ENCODE measurements around the gene DUT.

GRCh38 chr15:48367483-48367882, 36.3 kb downstream of the DUT start:
- TF ChIP-seq, protein P1, sequence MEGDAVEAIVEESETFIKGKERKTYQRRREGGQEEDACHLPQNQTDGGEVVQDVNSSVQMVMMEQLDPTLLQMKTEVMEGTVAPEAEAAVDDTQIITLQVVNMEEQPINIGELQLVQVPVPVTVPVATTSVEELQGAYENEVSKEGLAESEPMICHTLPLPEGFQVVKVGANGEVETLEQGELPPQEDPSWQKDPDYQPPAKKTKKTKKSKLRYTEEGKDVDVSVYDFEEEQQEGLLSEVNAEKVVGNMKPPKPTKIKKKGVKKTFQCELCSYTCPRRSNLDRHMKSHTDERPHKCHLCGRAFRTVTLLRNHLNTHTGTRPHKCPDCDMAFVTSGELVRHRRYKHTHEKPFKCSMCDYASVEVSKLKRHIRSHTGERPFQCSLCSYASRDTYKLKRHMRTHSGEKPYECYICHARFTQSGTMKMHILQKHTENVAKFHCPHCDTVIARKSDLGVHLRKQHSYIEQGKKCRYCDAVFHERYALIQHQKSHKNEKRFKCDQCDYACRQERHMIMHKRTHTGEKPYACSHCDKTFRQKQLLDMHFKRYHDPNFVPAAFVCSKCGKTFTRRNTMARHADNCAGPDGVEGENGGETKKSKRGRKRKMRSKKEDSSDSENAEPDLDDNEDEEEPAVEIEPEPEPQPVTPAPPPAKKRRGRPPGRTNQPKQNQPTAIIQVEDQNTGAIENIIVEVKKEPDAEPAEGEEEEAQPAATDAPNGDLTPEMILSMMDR (IDR thresholded peaks at IDR 0.05; ENCODE audit: low read depth, low read length, poor library complexity, severe bottlenecking) = no peak
- TF ChIP-seq EZH2phosphoT487 (IDR thresholded peaks at IDR 0.05; ENCODE audit: borderline replicate concordance, low read length) = no peak

Measured in DOHH2 (cell line).